HG02623 (cell line): ENCODE measurements around the gene ERLEC1.
"Not testable (repeated sequence)": the region's sequence is repeated elsewhere in the genome, so short reads cannot be mapped to it uniquely, and the experiment has no call there.

ENCODE experiments used
- ATAC-seq: cut with Tn5 transposase; IDR thresholded peaks from one replicate; pipeline ENCODE4 v1.9.1; 2021; ENCODE audit warnings: moderate library complexity; ENCODE audit not compliant: unreplicated experiment

ERLEC1 gene

DNA sequence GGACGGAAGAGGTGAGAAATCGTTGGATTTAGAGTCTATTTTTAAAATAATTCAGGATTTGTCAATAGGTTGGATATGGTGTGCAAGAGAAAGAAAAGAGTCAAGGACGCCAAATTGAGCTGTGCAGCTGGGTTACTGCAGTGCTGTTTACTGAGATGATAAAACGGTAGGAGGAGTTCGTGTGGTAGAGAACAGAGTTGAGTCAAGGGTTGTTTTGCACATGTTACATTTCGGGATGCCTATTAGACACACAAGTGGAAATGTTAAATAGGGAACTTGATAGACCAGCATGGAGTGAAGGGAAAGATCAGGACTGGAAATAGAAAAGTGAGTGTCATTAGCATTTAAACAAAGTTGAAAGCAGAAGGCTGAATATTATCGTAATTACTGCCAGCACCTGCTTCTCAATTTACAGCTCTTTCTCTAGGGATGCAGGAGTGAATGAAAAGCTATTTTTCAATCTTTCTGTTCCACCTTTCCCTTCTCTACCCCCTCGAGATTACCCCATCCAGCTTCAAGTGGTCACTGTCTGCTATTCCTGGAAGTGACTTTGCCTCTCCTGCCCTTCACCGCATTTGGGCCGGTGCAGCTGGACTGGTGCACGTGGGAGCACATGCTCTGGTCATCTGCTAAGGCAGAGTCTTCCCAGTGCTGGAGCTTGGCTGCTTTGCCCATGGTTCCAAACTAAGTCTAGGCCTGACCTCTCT, 42.6 kb downstream of the ERLEC1 start:
- ATAC-seq = no peak

DNA sequence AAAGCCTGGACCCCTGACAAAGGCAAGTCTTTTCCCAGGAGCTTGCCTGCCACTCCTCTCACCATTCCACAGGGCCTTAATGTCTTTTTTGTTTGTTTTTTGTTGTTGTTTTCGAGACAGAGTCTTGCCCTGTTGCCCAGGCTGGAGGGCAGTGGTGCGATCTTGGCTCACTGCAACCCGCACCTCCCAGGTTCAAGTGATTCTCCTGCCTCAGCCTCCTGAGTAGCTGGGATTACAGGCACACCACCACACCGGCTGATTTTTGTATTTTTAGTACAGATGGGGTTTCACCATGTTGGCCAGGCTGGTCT, 43.1 kb downstream of the ERLEC1 start:
- ATAC-seq = not testable (repeated sequence)

DNA sequence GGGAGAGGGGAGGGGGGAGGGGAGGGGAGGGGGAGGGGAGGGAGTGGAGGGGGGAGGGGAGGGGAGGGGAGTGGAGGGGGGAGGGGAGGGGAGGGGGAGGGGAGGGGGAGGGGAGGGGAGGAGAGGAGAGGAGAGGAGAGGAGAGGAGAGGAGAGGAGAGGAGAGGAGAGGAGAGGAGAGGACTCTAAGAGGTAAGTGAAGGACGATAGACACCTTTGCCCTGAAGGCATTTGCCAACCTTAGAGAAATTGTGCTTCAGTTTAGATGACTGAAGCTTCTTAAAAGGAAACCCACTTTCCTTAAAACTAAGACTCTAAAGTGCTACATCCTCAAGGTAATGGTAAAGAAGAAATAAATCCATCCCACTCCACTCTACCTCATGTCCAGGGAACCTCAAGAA, 53.7 kb downstream of the ERLEC1 start:
- no peak for ATAC-seq

DNA sequence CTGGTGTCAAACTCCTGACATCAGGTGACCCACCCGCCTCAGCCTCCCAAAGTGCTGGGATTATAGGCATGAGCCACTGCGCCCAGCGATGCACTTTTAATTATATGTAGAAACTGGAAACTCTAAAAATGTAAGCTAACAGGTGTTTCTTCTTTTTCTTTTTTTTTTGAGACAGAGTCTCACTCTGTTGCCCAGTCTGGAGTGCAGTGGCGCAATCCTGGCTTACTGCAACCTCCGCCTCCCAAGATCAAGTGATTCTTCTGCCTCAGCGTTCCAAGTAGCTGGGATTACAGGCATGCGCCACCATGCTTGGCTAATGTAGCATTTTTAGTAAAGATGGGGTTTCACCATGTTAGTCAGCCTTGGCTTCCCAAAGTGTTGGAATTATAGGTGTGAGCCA, 54.8 kb downstream of the ERLEC1 start:
- not testable (repeated sequence) for ATAC-seq

DNA sequence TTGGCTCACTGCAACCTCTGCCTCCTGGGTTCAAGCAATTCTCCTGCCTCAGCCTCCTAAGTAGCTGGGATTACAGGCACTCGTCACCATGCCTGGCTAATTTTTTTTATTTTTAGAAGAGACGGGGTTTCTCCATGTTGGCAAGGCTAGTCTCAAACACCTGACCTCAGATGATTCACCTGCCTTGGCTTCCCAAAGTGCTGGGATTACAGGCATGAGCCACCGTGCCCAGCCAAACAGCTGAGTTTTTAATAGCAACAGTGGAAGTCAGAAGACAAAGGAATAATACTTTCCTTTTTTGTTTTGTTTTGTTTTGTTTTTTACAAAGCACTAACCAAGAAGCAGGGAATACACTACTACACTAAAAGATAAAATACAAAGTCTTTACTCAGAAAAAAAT, 56.0 kb downstream of the ERLEC1 start:
- no peak for ATAC-seq

DNA sequence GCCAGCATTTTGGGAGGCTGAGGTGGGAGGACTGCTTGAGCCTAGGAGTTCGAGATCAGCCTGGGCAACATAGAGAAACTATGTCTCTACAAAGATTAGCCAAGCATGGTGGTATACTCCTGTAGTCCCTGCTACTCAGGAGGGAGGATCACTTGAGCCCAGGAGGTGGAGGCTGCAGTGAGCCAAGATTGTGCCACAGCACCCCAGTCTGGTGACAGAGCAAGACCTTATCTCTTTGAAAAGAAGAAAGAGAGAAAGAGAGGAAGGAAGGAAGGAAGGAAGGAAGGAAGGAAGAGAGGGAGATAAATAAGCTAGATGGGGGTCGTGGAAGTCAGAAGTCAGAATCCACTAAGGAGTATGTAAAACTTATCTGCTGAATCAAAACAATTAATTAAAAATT, 56.8 kb downstream of the ERLEC1 start:
- ATAC-seq = no peak

DNA sequence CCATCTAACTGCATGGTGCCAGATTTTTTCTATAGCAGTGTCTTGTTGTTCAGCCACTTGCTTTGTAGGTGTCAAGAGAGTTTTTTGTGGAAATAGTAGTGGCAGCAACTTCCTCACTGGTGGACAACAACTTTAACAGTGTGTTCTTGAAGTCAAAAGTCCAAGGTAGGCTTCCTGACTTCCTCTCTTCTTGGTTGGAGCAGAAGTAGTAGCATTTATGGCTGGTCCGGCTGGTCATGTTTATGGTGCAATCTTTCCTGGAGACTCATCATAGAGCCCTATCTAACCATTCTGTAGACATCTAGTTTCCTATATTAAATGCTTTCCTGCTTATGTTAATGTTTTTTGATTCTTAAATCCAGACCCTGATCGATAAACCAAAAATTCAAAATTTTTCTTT, 61.2 kb downstream of the ERLEC1 start:
- no peak for ATAC-seq

DNA sequence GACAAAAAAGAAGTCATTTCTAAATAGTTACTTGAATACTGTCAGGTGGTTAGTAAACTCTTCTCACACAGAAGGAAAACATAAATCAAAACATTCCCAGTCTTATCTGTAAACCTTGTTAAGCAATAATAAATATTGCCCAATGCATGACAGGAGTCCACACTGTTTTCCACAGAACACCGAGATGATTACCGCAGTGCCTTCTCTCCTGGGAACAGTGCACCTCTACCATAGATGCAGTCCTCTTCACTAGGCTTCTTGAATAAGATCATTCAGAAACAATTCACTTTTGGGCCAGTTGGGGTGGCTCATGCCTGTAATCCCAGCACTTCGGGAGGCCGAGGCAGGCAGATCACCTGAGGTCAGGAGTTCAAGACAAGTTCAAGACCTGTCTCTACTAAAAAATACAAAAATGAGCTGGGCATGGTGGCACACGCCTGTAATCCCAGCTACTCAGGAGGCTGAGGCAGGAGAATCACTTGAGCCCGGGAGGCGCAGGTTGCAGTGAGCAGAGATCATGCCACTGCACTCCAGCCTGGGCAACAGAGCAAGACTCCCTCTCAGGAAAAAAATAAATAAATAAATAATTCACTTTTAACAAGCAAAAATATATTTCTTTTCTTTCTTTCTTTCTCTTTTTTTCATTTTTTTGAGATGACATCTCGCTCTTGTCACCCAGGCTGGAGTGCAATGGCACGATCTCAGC, 64.4 kb downstream of the ERLEC1 start:
- not testable (repeated sequence) for ATAC-seq

DNA sequence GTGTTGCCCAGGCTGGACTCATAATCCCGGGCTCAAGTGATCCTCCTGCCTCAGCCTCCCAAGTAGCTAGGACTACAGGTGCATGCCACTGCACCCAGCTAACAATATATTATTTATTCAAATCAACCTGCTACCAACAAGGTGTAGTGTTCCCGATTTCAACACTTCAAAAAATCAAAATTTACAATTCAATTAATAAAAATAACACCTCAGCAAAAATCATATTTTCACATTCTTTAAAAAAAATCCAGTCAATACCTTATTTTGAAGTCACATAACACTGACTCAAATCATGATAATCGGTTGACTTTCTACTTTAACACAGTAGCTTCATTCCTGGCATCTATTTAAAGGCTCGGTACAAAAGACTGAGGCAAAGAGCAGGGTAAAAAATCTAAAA, 65.7 kb downstream of the ERLEC1 start:
- ATAC-seq = no peak

DNA sequence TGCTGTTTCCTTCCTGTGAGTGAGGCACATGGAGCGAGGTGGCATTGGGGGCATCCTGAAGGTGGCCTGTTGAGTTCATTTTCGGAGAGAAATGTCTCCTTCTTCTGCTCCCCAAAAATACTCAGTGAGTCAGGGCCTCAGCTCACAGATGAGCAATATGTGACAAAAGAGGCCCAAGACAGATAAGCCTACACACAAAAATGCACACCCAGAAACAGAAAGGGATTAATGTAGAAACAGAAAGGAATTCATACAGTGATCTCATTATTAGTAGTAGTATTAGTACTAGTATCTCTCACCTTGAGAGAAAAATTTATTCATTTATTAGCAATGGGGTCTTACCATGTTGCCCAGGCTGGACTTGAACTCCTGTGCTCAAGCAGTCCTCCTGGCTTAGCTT, 67.8 kb downstream of the ERLEC1 start:
- ATAC-seq = peak; percentile 66

DNA sequence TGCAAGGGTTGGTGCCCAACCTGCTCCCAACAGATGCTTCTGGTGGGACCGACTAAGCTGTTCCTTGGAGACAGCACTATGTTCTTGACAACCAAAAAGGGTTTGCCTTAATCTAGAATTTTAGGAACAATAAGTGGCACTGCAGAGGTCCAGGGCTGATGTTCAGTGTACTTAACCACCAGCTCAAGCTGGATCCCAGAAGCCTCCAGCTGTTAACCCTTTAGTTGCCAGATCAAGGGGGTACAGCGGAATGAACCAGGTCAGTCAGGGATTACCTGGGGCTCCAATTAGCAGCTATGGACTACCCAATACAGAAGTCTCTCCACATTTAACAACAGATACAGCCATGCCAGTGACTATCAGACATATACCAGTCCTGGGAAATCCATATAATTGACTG, 69.4 kb downstream of the ERLEC1 start:
- ATAC-seq = no peak

DNA sequence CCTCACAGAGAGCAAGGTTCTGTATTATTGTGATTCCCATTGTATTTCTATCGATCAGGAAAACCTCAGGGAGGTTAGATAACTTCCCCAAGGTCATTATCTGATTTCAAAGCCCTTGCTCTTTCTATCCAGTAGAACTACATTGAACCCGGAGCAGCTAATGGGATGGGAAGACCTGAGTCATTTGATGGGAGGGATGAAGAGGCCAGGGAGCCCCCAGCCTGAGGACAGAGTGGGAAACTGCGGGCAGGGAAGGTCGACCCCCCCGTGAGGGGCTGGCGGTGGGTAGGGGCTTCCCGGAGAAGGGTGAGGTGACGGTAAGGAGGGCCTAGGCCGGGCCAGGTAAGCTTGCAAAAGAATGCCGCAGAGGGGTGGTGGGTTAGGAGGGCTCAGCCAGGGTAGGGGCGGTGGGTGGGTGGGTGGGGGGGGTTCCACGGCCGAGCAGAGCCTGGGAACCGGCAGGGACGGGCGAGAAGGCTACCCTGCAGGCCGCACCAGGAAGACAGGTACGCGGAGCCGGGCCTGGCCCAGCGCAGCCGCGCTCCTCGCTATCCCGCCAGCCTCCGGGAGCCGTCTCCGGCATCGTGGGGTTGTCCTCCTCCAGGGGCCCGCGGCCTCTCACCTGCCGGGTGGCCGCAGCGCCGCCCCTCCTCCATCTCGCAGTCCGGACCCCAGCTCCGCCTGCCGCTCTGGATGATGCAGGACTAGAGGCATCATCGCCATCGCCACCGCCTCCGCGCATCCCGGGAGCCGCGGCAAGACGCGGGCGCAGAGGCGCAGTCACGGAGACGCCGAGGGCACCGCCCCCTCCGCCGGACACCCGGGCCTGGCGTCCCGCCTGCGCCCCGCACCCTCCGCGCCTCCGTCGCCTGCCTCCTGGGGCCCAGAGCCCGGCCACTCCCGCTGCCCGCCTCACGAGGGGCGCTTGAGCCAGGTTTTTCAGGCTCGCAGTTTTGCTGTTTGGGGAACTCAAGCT, 72.7 kb downstream of the ERLEC1 start, which contains the start of gene GPR75:
GPR75 (minus strand) TSS at position 762 of the 976 bp plus-strand sequence. CDS start 5,211 bp downstream, outside the sequence.
- no peak for ATAC-seq

DNA sequence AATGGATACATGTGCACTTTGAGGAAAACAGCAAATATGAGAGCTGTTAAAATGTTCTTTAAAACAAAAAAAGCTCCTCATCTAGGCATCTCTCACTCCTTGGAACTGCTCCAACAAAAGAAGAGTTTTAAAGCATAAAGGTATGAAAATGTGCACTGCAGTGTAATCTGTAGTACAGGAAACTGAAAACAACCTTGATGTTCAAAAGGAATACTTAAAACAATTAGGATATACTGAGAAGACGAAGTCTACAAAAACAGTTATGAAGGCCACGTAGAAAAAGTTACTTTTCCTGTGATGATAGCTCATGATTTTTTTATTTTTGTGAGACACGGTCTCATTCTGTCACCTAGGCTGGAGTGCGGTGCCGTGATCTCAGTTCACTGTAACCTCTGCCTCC, 75.0 kb downstream of the ERLEC1 start:
- no peak for ATAC-seq

DNA sequence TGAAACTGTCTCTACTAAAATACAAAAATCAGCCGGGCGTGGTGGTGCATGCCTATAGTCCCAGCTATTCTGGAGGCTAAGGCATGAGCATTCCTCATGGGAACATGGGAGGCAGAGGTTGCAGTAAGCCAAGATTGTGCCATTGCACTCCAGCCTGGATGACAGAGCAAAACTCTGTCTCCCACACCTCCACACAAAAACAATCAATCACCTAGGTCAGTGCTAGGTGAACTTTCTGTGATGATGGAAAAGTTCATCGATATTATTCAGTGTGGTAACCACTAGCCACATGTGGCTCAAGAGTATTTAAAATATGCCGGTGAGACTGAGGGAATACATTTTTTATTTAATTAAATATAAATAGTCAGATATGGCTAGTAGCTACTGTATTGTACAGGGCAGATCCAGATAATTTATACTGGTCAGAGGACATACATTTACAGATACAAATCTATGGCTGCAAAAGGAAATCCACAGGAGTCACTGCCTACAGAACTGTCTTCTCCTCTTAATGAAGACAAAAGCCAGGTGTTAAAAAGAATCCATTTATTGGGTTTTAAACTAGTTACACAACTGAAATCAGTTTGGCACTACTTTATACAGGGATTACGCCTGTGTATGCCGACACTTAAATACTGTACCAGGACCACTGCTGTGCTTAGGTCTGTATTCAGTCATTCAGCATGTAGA, 76.8 kb downstream of the ERLEC1 start:
- no peak for ATAC-seq

DNA sequence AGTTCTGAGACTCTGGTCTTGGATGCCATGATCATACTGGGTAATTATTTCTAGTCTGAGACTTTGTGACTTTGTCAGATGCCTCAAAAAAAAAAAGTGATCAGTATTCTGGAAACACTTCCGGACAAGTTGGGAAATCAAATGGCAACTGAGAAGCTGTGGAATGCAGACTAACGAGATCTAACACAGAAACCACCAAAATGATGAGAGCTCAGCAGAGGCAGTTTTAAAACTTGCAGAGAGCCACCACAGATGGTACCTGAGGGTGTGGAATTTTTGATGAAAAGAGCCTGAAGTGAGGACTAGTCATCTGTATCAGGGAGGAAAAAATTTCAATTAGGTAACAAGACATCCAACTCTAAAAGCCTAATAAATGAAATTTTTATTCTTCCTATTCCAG, 78.4 kb downstream of the ERLEC1 start:
- no peak for ATAC-seq

DNA sequence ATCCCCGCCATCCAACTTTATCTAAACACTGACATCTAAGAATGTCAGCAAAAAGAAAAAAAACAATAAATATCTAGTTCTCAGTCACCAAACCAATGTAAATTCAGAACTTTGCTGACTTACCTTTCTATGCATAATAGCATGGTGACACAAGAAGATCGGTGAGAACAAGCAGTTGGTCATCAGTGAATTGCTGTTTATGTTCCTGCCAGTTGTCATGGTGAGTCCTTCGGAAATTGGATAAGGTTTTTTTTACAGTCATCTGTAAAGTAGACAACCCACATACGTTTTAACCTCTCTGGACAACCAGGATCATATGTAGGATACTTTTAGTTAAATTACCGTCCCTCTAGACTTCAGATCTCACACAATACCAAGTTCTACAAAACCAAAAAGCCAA, 79.1 kb downstream of the ERLEC1 start:
- no peak for ATAC-seq

DNA sequence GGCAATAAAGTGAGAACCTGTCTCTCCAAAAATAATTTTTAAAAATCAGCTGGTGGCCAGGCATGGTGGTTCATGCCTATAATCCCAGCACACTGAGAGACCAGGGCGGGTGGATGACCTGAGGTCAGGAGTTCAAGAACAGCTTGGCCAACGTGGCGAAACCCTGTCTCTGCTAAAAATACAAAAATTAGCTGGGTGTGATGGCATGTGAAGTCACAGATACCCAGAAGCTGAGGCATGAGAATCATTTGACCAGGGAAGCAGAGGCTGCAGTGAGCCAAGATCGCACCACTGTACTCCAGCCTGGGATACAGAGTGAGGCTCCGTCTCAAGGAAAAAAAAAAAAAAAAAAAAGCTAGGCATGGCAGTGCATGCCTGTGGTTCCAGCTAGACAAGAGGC, 80.3 kb downstream of the ERLEC1 start:
- ATAC-seq = no peak

DNA sequence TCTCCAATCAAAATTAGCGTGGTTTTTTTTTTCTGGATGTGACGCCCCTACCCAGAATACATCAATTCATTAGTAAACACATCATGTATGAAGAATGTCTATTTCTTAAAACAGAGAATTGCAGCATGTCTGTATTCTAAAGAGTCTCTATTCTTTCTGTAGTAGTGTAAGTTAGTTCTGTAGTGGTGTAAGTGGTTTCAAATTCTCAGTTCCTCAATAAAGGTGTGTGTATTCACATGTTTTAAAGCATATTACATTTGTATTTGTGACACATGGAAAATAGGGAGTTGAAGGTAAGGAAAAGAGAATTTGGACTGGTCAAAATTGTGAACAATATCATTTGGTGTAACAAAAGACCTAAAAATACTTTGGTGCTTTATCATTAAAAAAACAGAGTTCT, 80.9 kb downstream of the ERLEC1 start:
- no peak for ATAC-seq
